ENCODE data around the gene DNASE1.

Gene DNASE1

DNA sequence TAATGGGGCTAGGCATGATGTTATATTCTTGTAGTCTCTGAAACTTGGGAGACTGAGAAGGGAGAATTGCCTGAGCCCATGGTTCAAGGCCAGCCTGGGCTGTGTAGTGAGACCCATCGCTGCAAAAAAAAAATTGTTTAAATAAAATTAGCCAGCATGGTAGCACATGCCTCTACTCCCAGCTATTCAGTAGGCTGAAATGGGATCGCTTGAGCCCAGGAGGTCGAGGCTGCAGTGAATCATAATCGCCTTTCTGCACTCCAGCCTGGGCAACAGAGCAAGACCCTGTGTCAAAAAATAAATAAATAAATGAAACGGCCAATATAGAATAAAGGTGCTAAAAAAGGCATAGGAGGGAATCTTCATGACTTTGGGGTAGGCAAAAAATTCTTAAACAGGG, 29.2 kb upstream of the DNASE1 start:
- Histone ChIP-seq H4K20me1 (ENCODE audit: insufficient read depth, low read length) (no peaks in the 10 kb centered on the region), H3K4me3 (ENCODE audit: low read length) (no peak overlapping the region), H3K9me3 (replicated peaks; ENCODE audit: insufficient read depth, low read length) (no peaks in the 10 kb centered on the region), H3K4me1 (ENCODE audit: low read length) (peaks cover 53% of the 10 kb centered on the region), H2AFZ (ENCODE audit: low read length) (no peak overlapping the region), H3F3A (ENCODE audit: insufficient read depth, low read length) (peaks cover 58% of the 10 kb centered on the region), H3K79me2 (ENCODE audit: low read length) (peaks cover 13% of the 10 kb centered on the region), H3K9me2 (replicated peaks; ENCODE audit: insufficient read depth, low read length) (no peaks in the 10 kb centered on the region), H3K9ac (ENCODE audit: low read length) (no peak overlapping the region), H3K27me3 (replicated peaks; ENCODE audit: insufficient read depth, low read length) (no peaks in the 10 kb centered on the region), H3K27ac (ENCODE audit: low read length) (peak overlapping the region; percentile 92; the same call in 1 of the 2 replicates), H3K36me3 (replicated peaks; ENCODE audit: insufficient read depth, low read length) (no peaks in the 10 kb centered on the region), H3K4me2 (ENCODE audit: low read depth, low read length) (peak overlapping the region; percentile 35; the same call in 1 of the 2 replicates)
- no peak for DNase-seq
- no peak for TF ChIP-seq EZH2 (optimal IDR thresholded peaks at IDR 0.05; ENCODE audit: low read depth, low read length)
- TF ChIP-seq EZH2phosphoT487 (IDR thresholded peaks at IDR 0.05; ENCODE audit: low read length) = no peak
- TF ChIP-seq, protein P1, sequence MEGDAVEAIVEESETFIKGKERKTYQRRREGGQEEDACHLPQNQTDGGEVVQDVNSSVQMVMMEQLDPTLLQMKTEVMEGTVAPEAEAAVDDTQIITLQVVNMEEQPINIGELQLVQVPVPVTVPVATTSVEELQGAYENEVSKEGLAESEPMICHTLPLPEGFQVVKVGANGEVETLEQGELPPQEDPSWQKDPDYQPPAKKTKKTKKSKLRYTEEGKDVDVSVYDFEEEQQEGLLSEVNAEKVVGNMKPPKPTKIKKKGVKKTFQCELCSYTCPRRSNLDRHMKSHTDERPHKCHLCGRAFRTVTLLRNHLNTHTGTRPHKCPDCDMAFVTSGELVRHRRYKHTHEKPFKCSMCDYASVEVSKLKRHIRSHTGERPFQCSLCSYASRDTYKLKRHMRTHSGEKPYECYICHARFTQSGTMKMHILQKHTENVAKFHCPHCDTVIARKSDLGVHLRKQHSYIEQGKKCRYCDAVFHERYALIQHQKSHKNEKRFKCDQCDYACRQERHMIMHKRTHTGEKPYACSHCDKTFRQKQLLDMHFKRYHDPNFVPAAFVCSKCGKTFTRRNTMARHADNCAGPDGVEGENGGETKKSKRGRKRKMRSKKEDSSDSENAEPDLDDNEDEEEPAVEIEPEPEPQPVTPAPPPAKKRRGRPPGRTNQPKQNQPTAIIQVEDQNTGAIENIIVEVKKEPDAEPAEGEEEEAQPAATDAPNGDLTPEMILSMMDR (IDR thresholded peaks at IDR 0.05; ENCODE audit: low read length) = no peak

DNA sequence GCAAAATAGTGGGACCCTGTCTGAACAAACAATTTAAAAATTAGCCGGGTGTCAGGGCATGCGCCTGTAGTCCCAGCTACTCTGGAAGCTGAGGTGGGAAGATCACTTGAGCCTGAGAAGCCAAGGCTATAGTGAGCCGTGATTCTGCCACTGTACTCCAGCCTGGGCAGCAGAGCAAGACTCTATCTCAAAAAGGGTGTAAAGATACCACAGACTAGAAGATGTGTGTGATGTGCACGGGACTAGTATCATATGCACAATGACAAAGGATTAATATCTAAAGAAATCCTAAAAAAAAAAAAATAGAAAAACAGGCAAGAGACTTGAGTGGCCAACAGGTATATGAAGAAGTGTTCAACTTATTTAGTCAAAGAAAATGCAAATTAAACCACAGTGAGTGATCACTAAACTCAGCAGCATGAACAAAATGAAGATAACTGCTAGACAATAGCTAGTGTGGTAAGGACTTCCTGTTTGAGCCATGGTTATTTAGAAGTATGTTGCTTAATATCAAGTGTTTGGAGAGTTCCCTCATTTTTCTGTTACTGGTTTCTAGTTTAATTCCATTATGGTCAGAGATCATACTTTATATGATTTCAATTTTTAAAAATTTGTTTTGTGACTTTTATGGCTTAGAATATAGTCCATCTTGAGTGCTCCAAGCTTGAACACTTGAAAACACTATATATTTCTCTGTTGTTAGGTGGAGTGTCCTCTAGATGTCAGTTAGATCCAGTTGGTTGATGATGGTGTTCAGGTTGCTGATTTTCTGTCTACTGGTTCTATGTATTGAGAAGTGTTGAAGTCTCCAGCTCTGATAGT, 28.4 kb upstream of the DNASE1 start:
- H3K4me1 ChIP-seq (ENCODE audit: low read length) = peaks cover 50% of the 10 kb centered on the region
- DNase-seq = peak; percentile 71
- H3K36me3 ChIP-seq (replicated peaks; ENCODE audit: insufficient read depth, low read length) = no peaks in the 10 kb centered on the region
- H2AFZ ChIP-seq (ENCODE audit: low read length) = no peak overlapping the region
- H3K4me2 ChIP-seq (ENCODE audit: low read depth, low read length) = peak overlapping the region; percentile 35; the same call in 1 of the 2 replicates
- H3K9me2 ChIP-seq (replicated peaks; ENCODE audit: insufficient read depth, low read length) = no peaks in the 10 kb centered on the region
- H3K9me3 ChIP-seq (replicated peaks; ENCODE audit: insufficient read depth, low read length) = no peaks in the 10 kb centered on the region
- peaks cover 57% of the 10 kb centered on the region for H3F3A ChIP-seq (ENCODE audit: insufficient read depth, low read length)
- no peaks in the 10 kb centered on the region for H3K27me3 ChIP-seq (replicated peaks; ENCODE audit: insufficient read depth, low read length)
- TF ChIP-seq EZH2 (optimal IDR thresholded peaks at IDR 0.05; ENCODE audit: low read depth, low read length) (no peak), EZH2phosphoT487 (IDR thresholded peaks at IDR 0.05; ENCODE audit: low read length) (no peak)
- TF ChIP-seq, protein P1 (IDR thresholded peaks at IDR 0.05; ENCODE audit: low read length) = peak; percentile 39
- H3K79me2 ChIP-seq (ENCODE audit: low read length) = peaks cover 7% of the 10 kb centered on the region
- no peak overlapping the region for H3K4me3 ChIP-seq (ENCODE audit: low read length)
- no peak overlapping the region; the same call in 1 of the 2 replicates for H3K9ac ChIP-seq (ENCODE audit: low read length)
- H3K27ac ChIP-seq (ENCODE audit: low read length) = peak overlapping the region; percentile 92; the same call in 1 of the 2 replicates
- no peaks in the 10 kb centered on the region for H4K20me1 ChIP-seq (ENCODE audit: insufficient read depth, low read length)

GRCh38 chr16:3637371-3637923, 17.0 kb upstream of the DNASE1 start:
- Histone ChIP-seq H3K27me3 (replicated peaks; ENCODE audit: insufficient read depth, low read length) (no peaks in the 10 kb centered on the region), H3K9ac (ENCODE audit: low read length) (no peak overlapping the region), H3K9me2 (replicated peaks; ENCODE audit: insufficient read depth, low read length) (no peaks in the 10 kb centered on the region), H3K36me3 (replicated peaks; ENCODE audit: insufficient read depth, low read length) (no peaks in the 10 kb centered on the region), H3K4me1 (ENCODE audit: low read length) (peaks cover 12% of the 10 kb centered on the region), H3K9me3 (replicated peaks; ENCODE audit: insufficient read depth, low read length) (no peaks in the 10 kb centered on the region), H2AFZ (ENCODE audit: low read length) (peak overlapping the region; percentile 39), H4K20me1 (ENCODE audit: insufficient read depth, low read length) (no peaks in the 10 kb centered on the region), H3K4me2 (ENCODE audit: low read depth, low read length) (peak overlapping the region; percentile 28; the same call in 1 of the 2 replicates), H3K27ac (ENCODE audit: low read length) (peak overlapping the region; percentile 35; the same call in 1 of the 2 replicates), H3K79me2 (ENCODE audit: low read length) (no peaks in the 10 kb centered on the region), H3F3A (ENCODE audit: insufficient read depth, low read length) (no peaks in the 10 kb centered on the region), H3K4me3 (ENCODE audit: low read length) (no peak overlapping the region)
- no peak for TF ChIP-seq EZH2phosphoT487 (IDR thresholded peaks at IDR 0.05; ENCODE audit: low read length)
- TF ChIP-seq, protein P1 (IDR thresholded peaks at IDR 0.05; ENCODE audit: low read length) = no peak
- TF ChIP-seq EZH2 (optimal IDR thresholded peaks at IDR 0.05; ENCODE audit: low read depth, low read length) = no peak
- DNase-seq = peak; percentile 57
